Kidney epithelial cell (primary cell): ENCODE data around the gene NFIB. TPM values are rescaled to one million over a fixed set of nuclear protein-coding genes. Genes with fewer than 3 reads are reported as not detected.

Experiments
- DNase-seq: peaks from one replicate; pipeline ENCODE4 v3.0.0-alpha.2; 2010; ENCODE audit warnings: low read depth
- H3K27me3 ChIP-seq: 2 replicates; pipeline ENCODE4 v1.6.0; 2011; ENCODE audit warnings: low read length; ENCODE audit not compliant: control insufficient read depth, insufficient read depth
- H3K36me3 ChIP-seq: 2 replicates; pipeline ENCODE4 v1.5.1; 2011; ENCODE audit warnings: low read length; ENCODE audit not compliant: control insufficient read depth, insufficient read depth
- H3K4me3 ChIP-seq: 2 replicates; pipeline ENCODE4 v1.5.1; 2011; ENCODE audit warnings: low read depth, mild to moderate bottlenecking, control low read depth, low read length
- CTCF ChIP-seq: IDR thresholded peaks from 2 replicates; pipeline ENCODE4 v1.5.1; 2011; ENCODE audit warnings: mild to moderate bottlenecking, moderate library complexity, low read length, control low read depth, inconsistent platforms; ENCODE audit not compliant: insufficient read depth, poor library complexity, severe bottlenecking
- total RNA-seq: library from RNA; depleted of rRNA; stranded (reverse); fragments of >200 nt; gene quantifications from 2 replicates; pipeline ENCODE4 v1.2.3, GENCODE V29; 2015

Gene NFIB
- total RNA-seq, 1 donor from 2014 or later, result 3.3 TPM

DNA sequence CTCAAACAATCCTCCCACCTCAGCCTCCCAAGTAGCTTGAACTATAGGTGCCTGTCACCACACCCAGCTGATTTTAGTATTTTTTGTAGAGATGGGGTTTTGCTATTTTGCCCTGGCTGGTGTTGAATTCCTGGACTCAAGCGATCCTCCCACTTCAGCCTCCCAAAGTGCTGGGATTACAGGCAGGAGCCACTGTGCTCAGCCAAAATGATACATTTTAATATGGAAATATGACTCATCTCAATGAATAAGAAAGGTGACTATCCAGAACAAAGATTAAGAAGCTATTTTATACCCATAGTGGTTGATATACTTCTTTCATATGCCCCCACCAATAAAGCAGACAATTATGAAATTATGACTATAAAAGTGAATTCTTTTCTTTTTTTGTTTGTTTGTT, 166.2 kb downstream of the NFIB start:
- TF ChIP-seq CTCF, result no peak
- no peaks in the 10 kb centered on the region for H3K27me3 ChIP-seq
- no peak for DNase-seq
- no peaks in the 10 kb centered on the region for H3K36me3 ChIP-seq
- no peak overlapping the region for H3K4me3 ChIP-seq

DNA sequence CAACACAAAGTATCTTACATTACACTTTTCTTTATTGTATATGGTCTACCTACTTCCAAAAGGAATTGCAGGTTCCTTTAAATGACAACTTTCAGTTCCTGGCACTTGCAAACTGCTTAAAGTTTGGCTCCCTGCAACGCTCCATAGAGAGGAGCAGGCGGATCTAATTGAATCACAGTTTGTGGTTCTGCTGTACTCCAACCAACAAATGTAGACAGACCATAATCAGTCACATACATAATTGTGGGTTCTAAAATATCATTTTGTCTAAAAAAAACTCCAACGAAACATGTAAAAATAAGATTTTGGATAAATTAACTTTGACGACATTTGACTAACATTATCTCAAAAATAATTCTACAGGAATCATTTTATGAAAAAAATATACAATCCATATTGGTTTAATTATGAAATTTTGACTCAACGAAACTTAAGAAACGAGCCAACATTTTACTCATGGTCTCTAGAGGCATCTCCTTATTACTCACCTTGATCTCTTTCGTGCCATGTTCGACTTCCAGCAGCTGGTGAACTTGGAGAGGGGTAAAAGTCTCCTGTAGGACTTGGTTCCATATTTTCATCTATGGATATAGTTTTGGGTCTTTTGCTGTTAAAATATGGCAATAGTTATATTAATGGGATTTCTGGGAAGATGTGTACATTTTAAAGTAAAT, 167.6 kb downstream of the NFIB start:
- Histone ChIP-seq H3K27me3 (no peaks in the 10 kb centered on the region), H3K36me3 (no peaks in the 10 kb centered on the region), H3K4me3 (no peak overlapping the region)
- no peak for DNase-seq
- no peak for TF ChIP-seq CTCF

GRCh38 chr9:14144215-14144614, 169.7 kb downstream of the NFIB start:
- no peak for TF ChIP-seq CTCF
- no peak for DNase-seq
- H3K36me3 ChIP-seq, result no peaks in the 10 kb centered on the region
- H3K27me3 ChIP-seq, result no peaks in the 10 kb centered on the region
- H3K4me3 ChIP-seq, result no peak overlapping the region

DNA sequence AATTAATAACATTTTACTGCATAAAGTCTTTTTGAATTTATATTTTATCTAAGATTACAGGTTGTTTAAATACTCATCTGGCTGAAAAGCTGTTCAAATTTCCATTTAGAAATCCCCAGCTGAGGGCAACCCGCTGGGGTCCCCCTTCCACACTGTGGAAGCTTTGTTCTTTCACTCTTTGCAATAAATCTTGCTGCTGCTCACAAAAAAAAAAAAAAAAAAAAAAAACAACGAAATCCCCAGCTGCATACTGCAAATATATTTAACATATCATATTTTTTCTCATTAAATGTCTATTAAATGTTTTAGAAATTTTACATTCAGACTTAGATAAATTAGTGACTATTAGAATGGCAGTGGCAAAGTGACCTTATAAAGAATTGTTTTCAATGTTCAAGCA, 172.2 kb downstream of the NFIB start:
- DNase-seq, result no peak
- H3K27me3 ChIP-seq, result no peaks in the 10 kb centered on the region
- H3K36me3 ChIP-seq, result no peaks in the 10 kb centered on the region
- no peak for TF ChIP-seq CTCF
- H3K4me3 ChIP-seq, result no peak overlapping the region

- Histone ChIP-seq H3K36me3 (no peaks in the 10 kb centered on the region), H3K27me3 (no peaks in the 10 kb centered on the region), H3K4me3 (no peak overlapping the region)
- DNase-seq, result no peak
- no peak for TF ChIP-seq CTCF
Observed at GRCh38 chr9:14140096-14140697, 173.7 kb downstream of the NFIB start.

DNA sequence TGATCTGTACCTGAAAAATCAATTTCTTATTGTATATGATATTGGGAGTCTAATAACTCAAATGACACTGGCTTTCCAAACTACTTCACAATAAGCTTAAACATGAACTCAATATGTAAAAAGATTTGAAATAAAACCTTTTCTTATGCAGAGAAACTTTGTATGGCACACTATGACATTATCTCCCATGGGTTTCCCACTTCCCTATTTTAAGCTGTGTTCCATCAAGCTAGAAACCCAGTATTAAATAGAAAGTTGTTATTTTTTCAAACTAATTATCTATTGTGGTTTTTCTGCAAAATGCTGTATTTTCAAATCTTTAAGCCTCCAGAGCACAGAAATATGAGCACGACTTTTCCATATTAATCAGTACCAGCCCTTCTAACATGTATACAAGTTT, 174.7 kb downstream of the NFIB start:
- TF ChIP-seq CTCF, result no peak
- Histone ChIP-seq H3K4me3 (no peak overlapping the region), H3K36me3 (no peaks in the 10 kb centered on the region), H3K27me3 (no peaks in the 10 kb centered on the region)
- no peak for DNase-seq
